GM03348 (cell line): ENCODE data around the gene ZC3H18.

Source experiments
- DNase-seq: peaks from one replicate; pipeline ENCODE4 v3.0.0; 2012; ENCODE audit warnings: low spot score

The ZC3H18 gene

GRCh38 chr16:88639231-88640038 lies 69.2 kb downstream of the ZC3H18 start:
- DNase-seq, result peak; percentile 39

GRCh38 chr16:88640039-88640495 lies 69.9 kb downstream of the ZC3H18 start:
- no peak for DNase-seq

GRCh38 chr16:88640498-88641247 lies 70.5 kb downstream of the ZC3H18 start:
- DNase-seq, result no peak

GRCh38 chr16:88642881-88643643 lies 72.9 kb downstream of the ZC3H18 start:
- no peak for DNase-seq

- no peak for DNase-seq
Measured at GRCh38 chr16:88643644-88643932, 73.4 kb downstream of the ZC3H18 start.

GRCh38 chr16:88645455-88645854 lies 75.3 kb downstream of the ZC3H18 start:
- no peak for DNase-seq

GRCh38 chr16:88645941-88646340 lies 75.7 kb downstream of the ZC3H18 start:
- DNase-seq, result no peak

GRCh38 chr16:88646345-88647034 lies 76.3 kb downstream of the ZC3H18 start:
- no peak for DNase-seq

- no peak for DNase-seq
Measured at GRCh38 chr16:88647178-88648070, 77.2 kb downstream of the ZC3H18 start.

GRCh38 chr16:88649195-88649923 lies 79.2 kb downstream of the ZC3H18 start:
- DNase-seq, result no peak

- DNase-seq, result peak; percentile 78
Measured at GRCh38 chr16:88649924-88650748, 79.9 kb downstream of the ZC3H18 start.

GRCh38 chr16:88650749-88651275 lies 80.6 kb downstream of the ZC3H18 start, which contains the start of gene CYBA:
TSS of gene CYBA (minus strand) at chr16:88651053. CDS start at chr16:88651013, 40 bp downstream.
- peak; percentile 93 for DNase-seq

- DNase-seq, result no peak
Measured at GRCh38 chr16:88651276-88651988, 81.2 kb downstream of the ZC3H18 start.

GRCh38 chr16:88651989-88652761 lies 82.0 kb downstream of the ZC3H18 start:
- no peak for DNase-seq

GRCh38 chr16:88652762-88653063 lies 82.5 kb downstream of the ZC3H18 start:
- DNase-seq, result no peak

GRCh38 chr16:88653101-88653500 lies 82.9 kb downstream of the ZC3H18 start:
- DNase-seq, result no peak

- DNase-seq, result no peak
Measured at GRCh38 chr16:88653596-88654362, 83.6 kb downstream of the ZC3H18 start.
